HCT116 (cell line): ENCODE results near the gene FTCD. TPM values are rescaled to one million over a fixed set of nuclear protein-coding genes. Genes with fewer than 3 reads are reported as not detected.

Experiments
- ATAC-seq: fragments of 200-7000 bp; cut with Tn5 transposase; 2 replicates; pipeline ENCODE4 v1.9.1; 2020; ENCODE audit warnings: mild to moderate bottlenecking, moderate library complexity
- BruUV-seq: library from RNA; stranded (reverse); fragments of 400-500 nt; replicated peaks from 2 replicates; lab custom pipeline; 2021; lab: Mats Ljungman, UMichigan
- CTCF ChIA-PET: fragments of 300-600 bp; sonication (Branson Sonifier 250); formaldehyde crosslinking; loops from one replicate; lab custom pipeline; 2021; ENCODE audit warnings: antibody characterized with exemption; lab: Charles Lee
- POLR2A ChIA-PET: fragments of 300-600, 350-600 bp; sonication (Branson Sonifier 250); formaldehyde crosslinking; loops from one replicate; lab custom pipeline; 2021; ENCODE audit warnings: antibody characterized with exemption; lab: Charles Lee
- RAD21 ChIA-PET, 2 experiments: fragments of 300-600 bp; sonication (Branson Sonifier 250); formaldehyde crosslinking; loops; one replicate each; lab custom pipeline; 2023; ENCODE audit warnings: low total read pairs in 2 of 2; ENCODE audit not compliant: uncharacterized antibody in 2 of 2, unreplicated experiment in 2 of 2, low non-redundant PET in 1 of 2; lab: Charles Lee
- DNase-seq: peaks from one replicate; pipeline ENCODE4 v3.0.0-alpha.2; 2010; ENCODE audit warnings: low read depth, low spot score
- H2AFZ ChIP-seq: fragments of 200-600 bp; shearing (Covaris generic), sonication (generic); 2 replicates; pipeline ENCODE4 v1.6.1; 2017; ENCODE audit warnings: low read depth, mixed run types, mixed read lengths, antibody characterized with exemption, low read length; ENCODE audit not compliant: poor library complexity, severe bottlenecking
- H3K27ac ChIP-seq: 2 replicates; pipeline ENCODE4 v1.5.1; 2012; ENCODE audit warnings: low read depth, low read length
- H3K27me3 ChIP-seq: fragments of 200-600 bp; sonication (generic); 2 replicates; pipeline ENCODE4 v1.6.1; 2016; ENCODE audit warnings: mixed run types, low read length, mixed read lengths; ENCODE audit not compliant: insufficient read depth
- H3K36me3 ChIP-seq, 2 experiments: fragments of 200-500 bp in 1 of 2; fragments of 200-600 bp in 1 of 2; sonication (Bioruptor generic) in 1 of 2; sonication (generic) in 1 of 2; 2 replicates each; pipeline versions ENCODE4 v1.5.1 to v1.6.1; 2014 to 2016; ENCODE audit warnings: low read length in 2 of 2, inconsistent platforms in 1 of 2, mixed read lengths in 1 of 2, mixed run types in 1 of 2; ENCODE audit not compliant: insufficient read depth in 2 of 2, control insufficient read depth in 1 of 2
- H3K4me1 ChIP-seq, 2 experiments: fragments of 200-600 bp in 1 of 2; sonication (generic) in 1 of 2; 2 replicates each; pipeline versions ENCODE4 v1.5.1 to v1.6.1; 2012 to 2017; ENCODE audit warnings: low read length in 2 of 2, inconsistent platforms in 1 of 2, mild to moderate bottlenecking in 1 of 2, mixed read lengths in 1 of 2, mixed run types in 1 of 2, moderate library complexity in 1 of 2; ENCODE audit not compliant: insufficient read depth in 2 of 2, control insufficient read depth in 1 of 2
- H3K4me2 ChIP-seq: fragments of 200-600 bp; sonication (generic); 2 replicates; pipeline ENCODE4 v1.6.1; 2017; ENCODE audit warnings: mixed run types, low read length, mixed read lengths
- H3K4me3 ChIP-seq, 2 experiments: fragments of 200-600 bp in 1 of 2; sonication (generic) in 1 of 2; replicated peaks in 1 of 2; 2 replicates each; pipeline ENCODE4 v1.5.1; 2011 to 2016; ENCODE audit warnings: low read length in 2 of 2, control low read depth in 1 of 2, low read depth in 1 of 2, mild to moderate bottlenecking in 1 of 2, mixed read lengths in 1 of 2, mixed run types in 1 of 2
- H3K79me2 ChIP-seq: fragments of 200-600 bp; sonication (generic); 2 replicates; pipeline ENCODE4 v1.6.1; 2017; ENCODE audit warnings: mild to moderate bottlenecking, mixed run types, low read length, moderate library complexity, mixed read lengths; ENCODE audit not compliant: insufficient read depth
- H3K9ac ChIP-seq: fragments of 200-600 bp; sonication (generic); 2 replicates; pipeline ENCODE4 v1.6.1; 2016; ENCODE audit warnings: low read length, mixed read lengths
- H3K9me2 ChIP-seq: fragments of 200-600 bp; sonication (generic), shearing (Covaris generic); 2 replicates; pipeline ENCODE4 v1.6.1; 2017; ENCODE audit warnings: mixed run types, mild to moderate bottlenecking, moderate library complexity; ENCODE audit not compliant: insufficient read depth
- H3K9me3 ChIP-seq, 2 experiments: fragments of 200-500 bp in 1 of 2; fragments of 200-600 bp in 1 of 2; sonication (Bioruptor generic) in 1 of 2; sonication (generic) in 1 of 2; 2 replicates each; pipeline ENCODE4 v1.6.1; 2014 to 2017; ENCODE audit warnings: low read length in 2 of 2, mixed read lengths in 2 of 2, inconsistent platforms in 1 of 2, low read depth in 1 of 2, mild to moderate bottlenecking in 1 of 2, mixed run types in 1 of 2, moderate library complexity in 1 of 2; ENCODE audit not compliant: control insufficient read depth in 1 of 2, insufficient read depth in 1 of 2
- H4K20me1 ChIP-seq: fragments of 200-600 bp; sonication (generic), shearing (Covaris generic); 2 replicates; pipeline ENCODE4 v1.6.1; 2017; ENCODE audit warnings: mixed run types, mild to moderate bottlenecking, moderate library complexity; ENCODE audit not compliant: insufficient read depth
- CBX3 ChIP-seq: IDR thresholded peaks from 2 replicates; pipeline ENCODE4 v1.6.1; 2012; ENCODE audit warnings: low read depth
- CEBPB ChIP-seq: IDR thresholded peaks from 2 replicates; pipeline ENCODE4 v1.6.1; 2012; ENCODE audit warnings: low read depth
- EGR1 ChIP-seq: IDR thresholded peaks from 2 replicates; pipeline ENCODE4 v1.6.1; 2012; ENCODE audit warnings: low read depth
- ELF1 ChIP-seq: IDR thresholded peaks from 2 replicates; pipeline ENCODE4 v1.6.1; 2012; ENCODE audit warnings: low read depth, borderline replicate concordance
- EZH2phosphoT487 ChIP-seq: fragments of 200-600 bp; IDR thresholded peaks from 2 replicates; pipeline ENCODE4 v1.6.1; 2018; ENCODE audit warnings: antibody characterized with exemption, borderline replicate concordance
- JUND ChIP-seq: IDR thresholded peaks from 2 replicates; pipeline ENCODE4 v1.6.1; 2012
- MAX ChIP-seq: IDR thresholded peaks from 2 replicates; pipeline ENCODE4 v1.6.1; 2012
- POLR2A ChIP-seq: IDR thresholded peaks from 2 replicates; pipeline ENCODE4 v1.7.0; 2011; ENCODE audit warnings: borderline replicate concordance; ENCODE audit not compliant: insufficient read depth, insufficient read length; ENCODE audit errors: extremely low read depth
- POLR2AphosphoS5 ChIP-seq: IDR thresholded peaks from 2 replicates; pipeline ENCODE4 v1.6.1; 2011; ENCODE audit warnings: mild to moderate bottlenecking, low read depth, low read length, moderate library complexity
- RAD21 ChIP-seq: IDR thresholded peaks from 2 replicates; pipeline ENCODE4 v1.6.1; 2012; ENCODE audit warnings: low read depth, mild to moderate bottlenecking
- REST ChIP-seq: IDR thresholded peaks from 2 replicates; pipeline ENCODE4 v1.6.1; 2012; ENCODE audit warnings: low read depth
- SIN3A ChIP-seq: IDR thresholded peaks from 2 replicates; pipeline ENCODE4 v1.6.1; 2012; ENCODE audit warnings: low read depth
- SP1 ChIP-seq: IDR thresholded peaks from 2 replicates; pipeline ENCODE4 v1.6.1; 2012; ENCODE audit warnings: low read depth
- TCF7L2 ChIP-seq: IDR thresholded peaks from 2 replicates; pipeline ENCODE4 v1.7.0; 2011; ENCODE audit warnings: borderline replicate concordance, inconsistent platforms; ENCODE audit not compliant: insufficient read depth, insufficient read length; ENCODE audit errors: extremely low read depth
- YY1 ChIP-seq: IDR thresholded peaks from 2 replicates; pipeline ENCODE4 v1.6.1; 2011; ENCODE audit warnings: low read length, low read depth, moderate library complexity, mild to moderate bottlenecking; ENCODE audit not compliant: insufficient replicate concordance; ENCODE audit errors: extremely low read depth
- ZFX ChIP-seq: fragments of 450-650 bp; IDR thresholded peaks from 2 replicates; pipeline ENCODE4 v1.6.1; 2017
- ZNF274 ChIP-seq: fragments of 200-500 bp; sonication (Bioruptor generic); IDR thresholded peaks from 2 replicates; pipeline ENCODE4 v1.6.1; 2014; ENCODE audit warnings: mild to moderate bottlenecking, low read depth, low read length, inconsistent platforms
- intact Hi-C: fragments of 100-400 bp; cut with micrococcal nuclease; formaldehyde crosslinking; loops from 2 replicates; pipeline ENCODE4 v1.10.0; 2022
- total RNA-seq: library from RNA; stranded (reverse); gene quantifications from one replicate; pipeline ENCODE4 v1.2.1, GENCODE V29; 2021; ENCODE audit not compliant: unreplicated experiment
- TF ChIP-seq, protein P1 (sequence below), 3 experiments: fragments of 200-600 bp in 1 of 3; sonication (generic) in 1 of 3; IDR thresholded peaks in 2 of 3; conservative IDR thresholded peaks in 1 of 3; 2 replicates each; pipeline ENCODE4 v1.5.1; 2012 to 2017; ENCODE audit warnings: low read depth in 2 of 3, low read length in 2 of 3, antibody characterized with exemption in 1 of 3, borderline replicate concordance in 1 of 3, control low read depth in 1 of 3, mild to moderate bottlenecking in 1 of 3, mixed read lengths in 1 of 3, mixed run types in 1 of 3, moderate library complexity in 1 of 3; ENCODE audit not compliant: insufficient read depth in 1 of 3
- TF ChIP-seq, protein P2 (sequence below): IDR thresholded peaks from 2 replicates; pipeline ENCODE4 v1.6.1; 2012
- TF ChIP-seq, protein P3 (sequence below): IDR thresholded peaks from 2 replicates; pipeline ENCODE4 v1.6.1; 2011; ENCODE audit warnings: mild to moderate bottlenecking, low read length, moderate library complexity; ENCODE audit not compliant: insufficient replicate concordance; ENCODE audit errors: extremely low read depth

Gene FTCD
- total RNA-seq, 1 experiment from 2014 or later, result 2.5 TPM

GRCh38 chr21:46202592-46203202 lies 47.3 kb upstream of the FTCD start:
- H3K9me3 ChIP-seq, result no peaks in the 10 kb centered on the region
- H3K36me3 ChIP-seq, result no peaks in the 10 kb centered on the region; a peak in 2 of 4 replicates
- H4K20me1 ChIP-seq, result no peaks in the 10 kb centered on the region
- POLR2A ChIA-PET, result no interaction called here
- TF ChIP-seq REST (no peak), SP1 (no peak), EZH2phosphoT487 (no peak), CEBPB (no peak), MAX (no peak), JUND (no peak), ZFX (no peak), ELF1 (no peak), SIN3A (no peak), YY1 (no peak), POLR2AphosphoS5 (no peak), EGR1 (no peak), TCF7L2 (no peak), CBX3 (no peak), POLR2A (no peak), RAD21 (no peak), ZNF274 (no peak)
- TF ChIP-seq, protein P1, sequence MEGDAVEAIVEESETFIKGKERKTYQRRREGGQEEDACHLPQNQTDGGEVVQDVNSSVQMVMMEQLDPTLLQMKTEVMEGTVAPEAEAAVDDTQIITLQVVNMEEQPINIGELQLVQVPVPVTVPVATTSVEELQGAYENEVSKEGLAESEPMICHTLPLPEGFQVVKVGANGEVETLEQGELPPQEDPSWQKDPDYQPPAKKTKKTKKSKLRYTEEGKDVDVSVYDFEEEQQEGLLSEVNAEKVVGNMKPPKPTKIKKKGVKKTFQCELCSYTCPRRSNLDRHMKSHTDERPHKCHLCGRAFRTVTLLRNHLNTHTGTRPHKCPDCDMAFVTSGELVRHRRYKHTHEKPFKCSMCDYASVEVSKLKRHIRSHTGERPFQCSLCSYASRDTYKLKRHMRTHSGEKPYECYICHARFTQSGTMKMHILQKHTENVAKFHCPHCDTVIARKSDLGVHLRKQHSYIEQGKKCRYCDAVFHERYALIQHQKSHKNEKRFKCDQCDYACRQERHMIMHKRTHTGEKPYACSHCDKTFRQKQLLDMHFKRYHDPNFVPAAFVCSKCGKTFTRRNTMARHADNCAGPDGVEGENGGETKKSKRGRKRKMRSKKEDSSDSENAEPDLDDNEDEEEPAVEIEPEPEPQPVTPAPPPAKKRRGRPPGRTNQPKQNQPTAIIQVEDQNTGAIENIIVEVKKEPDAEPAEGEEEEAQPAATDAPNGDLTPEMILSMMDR (IDR thresholded peaks at IDR 0.05 in 2 of 3, conservative IDR thresholded peaks at IDR 0.05 in 1 of 3; ENCODE audit: borderline replicate concordance in 1 of 3, insufficient read depth in 1 of 3, low read depth in 2 of 3, low read length in 2 of 3), result no peak
- TF ChIP-seq, protein P2, sequence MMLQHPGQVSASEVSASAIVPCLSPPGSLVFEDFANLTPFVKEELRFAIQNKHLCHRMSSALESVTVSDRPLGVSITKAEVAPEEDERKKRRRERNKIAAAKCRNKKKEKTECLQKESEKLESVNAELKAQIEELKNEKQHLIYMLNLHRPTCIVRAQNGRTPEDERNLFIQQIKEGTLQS, result no peak
- TF ChIP-seq, protein P3, sequence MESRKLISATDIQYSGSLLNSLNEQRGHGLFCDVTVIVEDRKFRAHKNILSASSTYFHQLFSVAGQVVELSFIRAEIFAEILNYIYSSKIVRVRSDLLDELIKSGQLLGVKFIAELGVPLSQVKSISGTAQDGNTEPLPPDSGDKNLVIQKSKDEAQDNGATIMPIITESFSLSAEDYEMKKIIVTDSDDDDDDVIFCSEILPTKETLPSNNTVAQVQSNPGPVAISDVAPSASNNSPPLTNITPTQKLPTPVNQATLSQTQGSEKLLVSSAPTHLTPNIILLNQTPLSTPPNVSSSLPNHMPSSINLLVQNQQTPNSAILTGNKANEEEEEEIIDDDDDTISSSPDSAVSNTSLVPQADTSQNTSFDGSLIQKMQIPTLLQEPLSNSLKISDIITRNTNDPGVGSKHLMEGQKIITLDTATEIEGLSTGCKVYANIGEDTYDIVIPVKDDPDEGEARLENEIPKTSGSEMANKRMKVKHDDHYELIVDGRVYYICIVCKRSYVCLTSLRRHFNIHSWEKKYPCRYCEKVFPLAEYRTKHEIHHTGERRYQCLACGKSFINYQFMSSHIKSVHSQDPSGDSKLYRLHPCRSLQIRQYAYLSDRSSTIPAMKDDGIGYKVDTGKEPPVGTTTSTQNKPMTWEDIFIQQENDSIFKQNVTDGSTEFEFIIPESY, result no peak
- TF ChIP-seq, all 23 proteins: peak for 0
- H3K79me2 ChIP-seq, result no peaks in the 10 kb centered on the region
- no peak overlapping the region for H3K4me2 ChIP-seq
- no peak for ATAC-seq
- H3K27me3 ChIP-seq, result no peaks in the 10 kb centered on the region
- BruUV-seq, result no TSS peak
- no peak for DNase-seq
- intact Hi-C loops, result no loop called here
- no peaks in the 10 kb centered on the region for H3K9me2 ChIP-seq
- H3K27ac ChIP-seq, result no peak overlapping the region
- H3K4me3 ChIP-seq, result no peak overlapping the region
- no peaks in the 10 kb centered on the region for H3K4me1 ChIP-seq
- H2AFZ ChIP-seq, result no peak overlapping the region
- CTCF ChIA-PET, result no interaction called here
- RAD21 ChIA-PET, result interaction anchor here in 1 of 2 experiments (0.6 kb wide), 1 partner anchor 55 kb away, joined by 6 read pairs; no protein-coding TSS in a partner anchor
- H3K9ac ChIP-seq, result no peak overlapping the region
